Astrocyte (in vitro differentiated cells and primary cell): ENCODE data around the gene GNA15.

Source experiments
- EZH2 ChIP-seq: IDR thresholded peaks from 2 replicates; pipeline ENCODE4 v1.6.1; 2012; ENCODE audit warnings: mild to moderate bottlenecking, low read length, inconsistent platforms; ENCODE audit not compliant: insufficient read depth
- TF ChIP-seq, protein P1 (sequence below): IDR thresholded peaks from 2 replicates; pipeline ENCODE4 v1.5.1; 2011; ENCODE audit warnings: low read depth, mild to moderate bottlenecking, inconsistent platforms, low read length, moderate library complexity; ENCODE audit not compliant: insufficient read depth

DNA sequence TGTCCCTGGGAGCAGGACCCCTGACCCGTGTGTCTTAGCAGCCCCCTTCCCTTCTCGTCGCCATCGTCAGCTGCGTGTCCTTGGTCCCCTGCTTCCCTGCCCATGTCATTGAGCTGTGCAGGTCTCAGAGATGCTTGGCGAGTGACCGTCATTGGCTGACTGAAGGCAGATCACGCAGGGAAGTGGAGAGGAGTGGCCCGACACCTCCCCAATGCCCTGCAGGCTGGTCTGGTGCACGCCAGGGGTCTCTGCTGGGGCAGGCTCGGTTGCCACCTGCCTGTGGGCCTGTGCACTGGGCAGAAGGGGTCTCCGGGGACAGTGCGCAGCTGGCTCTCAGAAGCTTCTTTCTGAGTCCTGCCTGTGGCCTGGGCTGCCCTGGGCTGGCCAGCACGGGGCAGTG, 35.5 kb upstream of the GNA15 start:
- TF ChIP-seq, protein P1, sequence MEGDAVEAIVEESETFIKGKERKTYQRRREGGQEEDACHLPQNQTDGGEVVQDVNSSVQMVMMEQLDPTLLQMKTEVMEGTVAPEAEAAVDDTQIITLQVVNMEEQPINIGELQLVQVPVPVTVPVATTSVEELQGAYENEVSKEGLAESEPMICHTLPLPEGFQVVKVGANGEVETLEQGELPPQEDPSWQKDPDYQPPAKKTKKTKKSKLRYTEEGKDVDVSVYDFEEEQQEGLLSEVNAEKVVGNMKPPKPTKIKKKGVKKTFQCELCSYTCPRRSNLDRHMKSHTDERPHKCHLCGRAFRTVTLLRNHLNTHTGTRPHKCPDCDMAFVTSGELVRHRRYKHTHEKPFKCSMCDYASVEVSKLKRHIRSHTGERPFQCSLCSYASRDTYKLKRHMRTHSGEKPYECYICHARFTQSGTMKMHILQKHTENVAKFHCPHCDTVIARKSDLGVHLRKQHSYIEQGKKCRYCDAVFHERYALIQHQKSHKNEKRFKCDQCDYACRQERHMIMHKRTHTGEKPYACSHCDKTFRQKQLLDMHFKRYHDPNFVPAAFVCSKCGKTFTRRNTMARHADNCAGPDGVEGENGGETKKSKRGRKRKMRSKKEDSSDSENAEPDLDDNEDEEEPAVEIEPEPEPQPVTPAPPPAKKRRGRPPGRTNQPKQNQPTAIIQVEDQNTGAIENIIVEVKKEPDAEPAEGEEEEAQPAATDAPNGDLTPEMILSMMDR, result no peak
- TF ChIP-seq EZH2, result no peak
